Memory B cell (primary cell): ENCODE data around the gene TSSK6.
A peak's percentile ranks its signal among the peaks of the same experiment; 100 is the strongest.

Experiments
- ATAC-seq: fragments of 150-1000 bp; cut with Tn5 transposase; 2 replicates; pipeline ENCODE4 v1.10.0; 2021; ENCODE audit warnings: low read depth, mild to moderate bottlenecking, moderate library complexity
- DNase-seq, 2 donors: peaks; one replicate each; pipeline ENCODE4 v3.0.0; 2022; ENCODE audit warnings: low spot score in 2 of 2
- H3K27ac Mint-ChIP-seq: one replicate; pipeline ENCODE4 v1.8.0; 2022; ENCODE audit warnings: mild to moderate bottlenecking, moderate library complexity, mixed read lengths
- H3K27me3 Mint-ChIP-seq: one replicate; pipeline ENCODE4 v1.8.0; 2022; ENCODE audit warnings: mixed read lengths
- H3K36me3 Mint-ChIP-seq: one replicate; pipeline ENCODE4 v1.8.0; 2022; ENCODE audit warnings: mild to moderate bottlenecking, mixed read lengths
- H3K4me1 Mint-ChIP-seq: one replicate; pipeline ENCODE4 v1.8.0; 2022; ENCODE audit warnings: mixed read lengths
- H3K4me3 Mint-ChIP-seq: one replicate; pipeline ENCODE4 v1.8.0; 2022; ENCODE audit warnings: mild to moderate bottlenecking, moderate library complexity, mixed read lengths
- H3K9me3 Mint-ChIP-seq: one replicate; pipeline ENCODE4 v1.8.0; 2022; ENCODE audit warnings: mixed read lengths

Gene TSSK6

GRCh38 chr19:19498255-19498991 lies 16.9 kb downstream of the TSSK6 start:
- H3K36me3 Mint-ChIP-seq: peaks cover 24% of the 10 kb centered on the region
- no peak for ATAC-seq
- no peaks in the 10 kb centered on the region for H3K27me3 Mint-ChIP-seq
- no peaks in the 10 kb centered on the region for H3K9me3 Mint-ChIP-seq
- no peak overlapping the region for H3K27ac Mint-ChIP-seq
- no peak for DNase-seq
- no peaks in the 10 kb centered on the region for H3K4me1 Mint-ChIP-seq
- H3K4me3 Mint-ChIP-seq: no peak overlapping the region

GRCh38 chr19:19495614-19496603 lies 19.4 kb downstream of the TSSK6 start:
- H3K27me3 Mint-ChIP-seq: no peaks in the 10 kb centered on the region
- H3K4me3 Mint-ChIP-seq: no peak overlapping the region
- H3K27ac Mint-ChIP-seq: peak overlapping the region; percentile 28
- peaks cover 8% of the 10 kb centered on the region for H3K36me3 Mint-ChIP-seq
- ATAC-seq (no peak), DNase-seq (no peak)
- H3K9me3 Mint-ChIP-seq: no peaks in the 10 kb centered on the region
- no peaks in the 10 kb centered on the region for H3K4me1 Mint-ChIP-seq

- H3K27me3 Mint-ChIP-seq: no peaks in the 10 kb centered on the region
- H3K4me1 Mint-ChIP-seq: peaks cover 12% of the 10 kb centered on the region
- no peak overlapping the region for H3K27ac Mint-ChIP-seq
- no peaks in the 10 kb centered on the region for H3K9me3 Mint-ChIP-seq
- no peak for DNase-seq
- ATAC-seq: no peak
- no peak overlapping the region for H3K4me3 Mint-ChIP-seq
- H3K36me3 Mint-ChIP-seq: peaks cover 7% of the 10 kb centered on the region
Observed at GRCh38 chr19:19493841-19494546, 21.4 kb downstream of the TSSK6 start.

GRCh38 chr19:19492026-19492610 lies 23.2 kb downstream of the TSSK6 start:
- H3K4me1 Mint-ChIP-seq: peaks cover 16% of the 10 kb centered on the region
- DNase-seq (no peak), ATAC-seq (no peak)
- H3K27ac Mint-ChIP-seq: no peak overlapping the region
- H3K36me3 Mint-ChIP-seq: peaks cover 7% of the 10 kb centered on the region
- H3K4me3 Mint-ChIP-seq: no peak overlapping the region
- no peaks in the 10 kb centered on the region for H3K27me3 Mint-ChIP-seq
- H3K9me3 Mint-ChIP-seq: no peaks in the 10 kb centered on the region

GRCh38 chr19:19491321-19492025 lies 23.9 kb downstream of the TSSK6 start:
- Mint-ChIP-seq H3K27me3 (no peaks in the 10 kb centered on the region), H3K36me3 (peaks cover 10% of the 10 kb centered on the region), H3K4me3 (no peak overlapping the region), H3K27ac (no peak overlapping the region), H3K4me1 (peaks cover 17% of the 10 kb centered on the region), H3K9me3 (no peaks in the 10 kb centered on the region)
- DNase-seq (no peak), ATAC-seq (no peak)

GRCh38 chr19:19490214-19490968 lies 25.0 kb downstream of the TSSK6 start:
- Mint-ChIP-seq H3K9me3 (no peaks in the 10 kb centered on the region), H3K4me1 (peaks cover 20% of the 10 kb centered on the region), H3K4me3 (no peak overlapping the region), H3K27ac (peak overlapping the region; percentile 97), H3K36me3 (peaks cover 7% of the 10 kb centered on the region), H3K27me3 (no peaks in the 10 kb centered on the region)
- DNase-seq (peak; percentile 79 to 80), ATAC-seq (peak; percentile 37)

GRCh38 chr19:19489804-19490204 lies 25.5 kb downstream of the TSSK6 start:
- peaks cover 6% of the 10 kb centered on the region for H3K36me3 Mint-ChIP-seq
- no peaks in the 10 kb centered on the region for H3K9me3 Mint-ChIP-seq
- no peaks in the 10 kb centered on the region for H3K27me3 Mint-ChIP-seq
- H3K27ac Mint-ChIP-seq: peak overlapping the region; percentile 97
- peaks cover 25% of the 10 kb centered on the region for H3K4me1 Mint-ChIP-seq
- DNase-seq: no peak
- peak; percentile 8 for ATAC-seq
- H3K4me3 Mint-ChIP-seq: peak overlapping the region; percentile 59

- H3K36me3 Mint-ChIP-seq: peaks cover 3% of the 10 kb centered on the region
- H3K4me3 Mint-ChIP-seq: peak overlapping the region; percentile 59
- ATAC-seq (peak; percentile 85), DNase-seq (peak; percentile 71 to 75)
- no peaks in the 10 kb centered on the region for H3K27me3 Mint-ChIP-seq
- no peaks in the 10 kb centered on the region for H3K9me3 Mint-ChIP-seq
- H3K4me1 Mint-ChIP-seq: peaks cover 28% of the 10 kb centered on the region
- H3K27ac Mint-ChIP-seq: peak overlapping the region; percentile 97
Observed at GRCh38 chr19:19488875-19489690, 26.3 kb downstream of the TSSK6 start.

- H3K9me3 Mint-ChIP-seq: no peaks in the 10 kb centered on the region
- H3K27ac Mint-ChIP-seq: peak overlapping the region; percentile 97
- peaks cover 4% of the 10 kb centered on the region for H3K36me3 Mint-ChIP-seq
- no peak overlapping the region for H3K4me3 Mint-ChIP-seq
- H3K4me1 Mint-ChIP-seq: peaks cover 30% of the 10 kb centered on the region
- DNase-seq (no peak), ATAC-seq (no peak)
- no peaks in the 10 kb centered on the region for H3K27me3 Mint-ChIP-seq
Observed at GRCh38 chr19:19487950-19488874, 27.1 kb downstream of the TSSK6 start.

GRCh38 chr19:19487077-19487949 lies 28.0 kb downstream of the TSSK6 start:
- Mint-ChIP-seq H3K9me3 (no peaks in the 10 kb centered on the region), H3K27me3 (no peaks in the 10 kb centered on the region), H3K36me3 (peaks cover 6% of the 10 kb centered on the region), H3K4me1 (peaks cover 35% of the 10 kb centered on the region), H3K4me3 (no peak overlapping the region), H3K27ac (peak overlapping the region; percentile 97)
- ATAC-seq (no peak), DNase-seq (no peak)
